Activated T-cell treated with anti-CD3 and anti-CD28 coated beads, Interleukin-2, amount 50 U/mL, for 4 hours (primary cell): ENCODE data around the gene BMP7. TPM values are rescaled to one million over a fixed set of nuclear protein-coding genes. Genes with fewer than 3 reads are reported as not detected.
A peak's percentile ranks its signal among the peaks of the same experiment; 100 is the strongest.

Source experiments
- ATAC-seq, 2 donors: fragments of 200-7000 bp; cut with Tn5 transposase; one replicate each; pipeline ENCODE4 v1.10.0; 2021
- DNase-seq: peaks from one replicate; pipeline ENCODE4 v3.0.0-alpha.2; 2020
- H3K27me3 Mint-ChIP-seq: one replicate; pipeline ENCODE4 v1.8.0; 2021; ENCODE audit warnings: low read depth, mixed read lengths
- H3K36me3 Mint-ChIP-seq: one replicate; pipeline ENCODE4 v1.8.0; 2022; ENCODE audit warnings: mixed read lengths; ENCODE audit not compliant: insufficient read depth
- H3K4me1 Mint-ChIP-seq: one replicate; pipeline ENCODE4 v1.8.0; 2021; ENCODE audit warnings: low read depth, mixed read lengths
- H3K4me3 Mint-ChIP-seq: one replicate; pipeline ENCODE4 v1.8.0; 2021; ENCODE audit warnings: mild to moderate bottlenecking, moderate library complexity, mixed read lengths
- H3K9me3 Mint-ChIP-seq: one replicate; pipeline ENCODE4 v1.8.0; 2021; ENCODE audit warnings: mixed read lengths
- total RNA-seq, 3 donors: library from RNA; stranded (reverse); gene quantifications; one replicate each; pipeline ENCODE4 v1.2.1, GENCODE V29; 2021

The BMP7 gene
- total RNA-seq, 3 donors from 2014 or later = 0.08 TPM; not detected in 2

DNA sequence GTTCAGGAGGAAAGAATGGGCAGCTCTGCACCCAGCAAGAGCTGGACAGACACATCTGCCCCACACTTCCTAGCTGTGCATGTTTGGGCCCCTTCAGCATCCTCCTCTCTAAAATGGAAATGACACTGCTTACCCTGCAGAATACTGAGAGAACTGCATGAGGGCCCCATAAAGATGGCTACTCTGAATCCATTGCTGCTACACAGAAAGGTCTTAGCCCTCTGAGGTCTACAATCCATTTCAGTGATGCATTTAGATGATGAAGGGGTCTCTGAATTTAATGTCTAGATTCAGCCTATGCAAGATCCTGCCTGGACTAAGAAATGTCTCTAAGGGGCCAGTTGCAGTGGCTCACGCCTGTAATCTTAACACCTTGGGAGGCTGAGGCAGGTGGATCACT lies 11.3 kb downstream of the BMP7 start:
- DNase-seq (no peak), ATAC-seq (no peak)
- H3K9me3 Mint-ChIP-seq = no peaks in the 10 kb centered on the region
- H3K36me3 Mint-ChIP-seq = no peaks in the 10 kb centered on the region
- peaks cover 47% of the 10 kb centered on the region for H3K27me3 Mint-ChIP-seq
- H3K4me1 Mint-ChIP-seq = peaks cover 4% of the 10 kb centered on the region
- H3K4me3 Mint-ChIP-seq = no peak overlapping the region

DNA sequence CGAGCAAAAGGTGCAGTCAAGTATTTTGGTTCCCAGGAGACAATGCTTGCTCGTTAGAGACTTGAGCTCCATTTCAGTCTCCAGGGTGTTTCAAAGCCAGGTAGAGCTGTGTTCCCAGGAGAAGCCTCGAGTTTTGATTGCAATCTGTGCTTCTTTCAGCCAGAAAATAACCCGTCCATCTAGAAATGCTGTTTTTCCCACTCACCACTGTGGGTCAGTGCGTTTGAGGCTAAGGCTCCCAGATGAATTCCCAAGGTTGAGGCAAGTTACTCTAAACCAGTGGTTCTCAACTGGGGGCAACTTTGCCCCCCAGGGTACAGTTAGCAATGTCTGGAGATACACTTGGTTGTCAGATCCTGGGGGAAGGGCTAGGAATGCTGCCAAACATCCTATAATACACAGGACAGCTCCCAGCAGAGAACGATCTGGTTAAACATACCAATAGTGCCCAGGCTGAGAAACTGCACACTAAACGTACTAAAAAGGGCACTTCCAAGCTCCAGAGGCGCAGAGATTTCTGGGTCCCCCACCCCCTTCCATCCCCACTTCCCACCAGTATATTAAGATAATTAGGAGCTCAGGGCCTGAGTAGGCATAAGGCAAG lies 13.8 kb downstream of the BMP7 start:
- no peak for ATAC-seq
- peaks cover 38% of the 10 kb centered on the region for H3K27me3 Mint-ChIP-seq

DNA sequence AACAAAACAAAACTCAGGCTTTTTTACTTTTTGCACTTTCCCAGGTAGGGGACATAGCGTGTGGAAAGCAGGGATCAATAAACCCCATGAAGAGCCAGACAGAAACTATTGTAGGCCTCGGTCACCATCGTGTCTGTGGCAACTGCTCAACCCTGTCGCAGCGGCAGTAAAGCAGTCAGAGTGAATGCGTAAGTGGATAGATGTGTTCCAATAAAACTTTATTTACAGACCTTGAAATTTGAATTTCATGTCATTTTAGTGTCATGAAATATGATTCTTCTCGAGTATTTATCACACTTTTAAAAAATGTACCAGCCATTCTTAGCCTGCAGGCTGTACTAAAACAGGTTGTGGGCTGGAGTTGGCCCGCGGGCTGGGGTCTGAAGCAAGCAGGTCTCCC lies 14.5 kb downstream of the BMP7 start:
- DNase-seq = no peak
- Mint-ChIP-seq H3K36me3 (no peaks in the 10 kb centered on the region), H3K4me3 (no peak overlapping the region), H3K4me1 (peaks cover 4% of the 10 kb centered on the region), H3K27me3 (peaks cover 35% of the 10 kb centered on the region), H3K9me3 (no peaks in the 10 kb centered on the region)
- no peak for ATAC-seq

More for the DNA sequence above, 13.8 kb downstream of the BMP7 start:
- Mint-ChIP-seq H3K9me3 (no peaks in the 10 kb centered on the region), H3K36me3 (no peaks in the 10 kb centered on the region), H3K4me1 (peaks cover 4% of the 10 kb centered on the region), H3K4me3 (no peak overlapping the region)
- no peak for DNase-seq

DNA sequence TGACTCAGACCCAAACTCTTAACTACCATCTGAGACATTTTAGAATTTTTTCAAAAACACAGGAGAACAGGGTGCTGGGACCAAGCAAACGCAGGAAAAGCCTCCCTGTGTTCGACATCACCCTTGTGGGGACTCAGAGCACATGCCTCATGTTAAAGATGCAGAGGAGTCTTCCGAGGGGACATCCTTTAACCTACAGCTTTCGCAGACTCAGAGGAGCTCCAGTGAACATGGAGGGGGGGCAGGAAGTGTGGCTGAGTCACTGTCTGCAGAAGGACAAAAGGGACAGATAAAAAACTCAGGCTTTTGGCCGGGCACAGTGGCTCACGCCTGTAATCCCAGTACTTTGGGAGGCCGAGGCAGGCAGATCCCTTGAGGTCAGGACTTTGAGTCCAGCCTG lies 15.1 kb downstream of the BMP7 start:
- no peaks in the 10 kb centered on the region for H3K36me3 Mint-ChIP-seq
- H3K9me3 Mint-ChIP-seq = no peaks in the 10 kb centered on the region
- H3K4me3 Mint-ChIP-seq = no peak overlapping the region
- DNase-seq (no peak), ATAC-seq (peak in 1 of 2 donors; percentile 34)
- peaks cover 32% of the 10 kb centered on the region for H3K27me3 Mint-ChIP-seq
- H3K4me1 Mint-ChIP-seq = peaks cover 4% of the 10 kb centered on the region

DNA sequence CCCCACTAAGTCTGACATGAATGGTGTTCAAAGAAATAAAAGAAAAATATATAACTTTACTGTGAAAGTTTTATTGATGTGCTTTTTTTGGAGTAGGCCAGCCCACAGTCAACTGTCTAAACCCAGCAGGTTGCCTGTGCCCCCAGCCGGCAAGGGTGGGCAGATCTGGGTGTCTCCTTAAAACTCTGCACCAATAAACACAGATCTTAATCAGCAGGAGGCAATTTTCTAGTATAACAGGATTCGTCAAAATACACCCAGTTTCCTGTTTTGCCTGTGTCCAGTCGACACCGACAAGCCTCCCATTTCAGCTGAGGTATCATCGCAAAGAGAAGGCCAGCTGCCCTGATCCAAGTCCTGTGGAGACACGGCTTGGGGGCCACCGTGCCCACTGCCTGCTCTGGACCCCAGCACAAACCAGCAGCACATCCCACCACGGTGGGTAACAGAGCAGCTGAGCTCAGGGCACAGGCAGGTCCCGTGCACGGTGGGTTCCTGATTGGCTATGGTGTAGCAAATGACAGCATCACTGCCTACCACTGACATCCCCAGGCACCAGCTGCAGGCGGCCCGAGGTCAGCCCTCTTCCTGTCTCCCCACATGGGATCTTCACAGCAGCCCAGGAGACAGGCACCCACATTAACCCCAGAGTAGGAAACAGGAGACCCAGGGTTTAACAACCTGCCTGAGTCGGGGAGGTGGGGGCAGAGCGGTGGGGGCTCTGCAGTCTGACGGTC lies 15.7 kb downstream of the BMP7 start:
- ATAC-seq (peak; percentile 43 to 71), DNase-seq (no peak)
- Mint-ChIP-seq H3K36me3 (no peaks in the 10 kb centered on the region), H3K27me3 (peaks cover 30% of the 10 kb centered on the region), H3K9me3 (no peaks in the 10 kb centered on the region), H3K4me1 (peaks cover 4% of the 10 kb centered on the region), H3K4me3 (no peak overlapping the region)

DNA sequence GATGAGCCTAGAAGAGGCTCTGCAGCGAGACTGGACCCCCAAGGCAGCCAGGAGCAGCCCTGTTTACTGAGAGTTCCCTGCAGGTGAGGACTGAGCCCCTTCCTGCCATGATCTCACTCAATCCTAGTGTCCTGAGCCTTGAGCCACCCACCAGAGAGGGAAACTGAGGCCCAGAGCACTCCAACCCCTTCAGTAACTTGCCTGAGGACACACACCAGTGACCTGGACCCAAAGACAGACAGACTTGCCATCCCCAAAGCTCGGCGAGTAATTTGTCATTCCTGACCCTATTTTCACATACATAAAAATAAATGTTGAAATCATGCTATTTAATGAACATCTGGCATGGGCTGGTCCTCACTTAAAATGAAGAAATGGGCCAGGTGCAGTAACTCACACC lies 16.7 kb downstream of the BMP7 start:
- Mint-ChIP-seq H3K9me3 (no peaks in the 10 kb centered on the region), H3K36me3 (no peaks in the 10 kb centered on the region), H3K4me3 (no peak overlapping the region), H3K4me1 (peaks cover 4% of the 10 kb centered on the region), H3K27me3 (peaks cover 23% of the 10 kb centered on the region)
- DNase-seq (no peak), ATAC-seq (no peak)

DNA sequence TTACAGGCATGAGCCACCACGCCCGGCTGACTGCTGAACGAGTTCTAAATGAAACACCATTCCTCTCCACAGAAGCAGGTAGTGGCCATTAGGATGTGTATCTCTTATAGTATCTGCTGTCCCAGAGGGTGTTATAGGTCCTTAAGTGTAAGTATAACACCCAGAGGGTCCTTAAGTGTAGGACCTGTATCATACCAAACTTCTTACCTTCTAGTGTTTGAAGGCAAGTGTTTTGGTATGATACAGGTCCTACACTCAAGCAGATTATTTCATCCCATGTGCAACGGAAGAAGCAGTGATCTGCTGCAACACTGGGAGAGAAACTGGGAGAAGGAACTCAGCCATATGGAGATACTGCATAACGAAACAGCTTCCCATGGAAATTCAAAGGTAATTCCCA lies 17.4 kb downstream of the BMP7 start:
- Mint-ChIP-seq H3K9me3 (no peaks in the 10 kb centered on the region), H3K27me3 (peaks cover 18% of the 10 kb centered on the region), H3K4me1 (peaks cover 4% of the 10 kb centered on the region), H3K36me3 (no peaks in the 10 kb centered on the region), H3K4me3 (no peak overlapping the region)
- DNase-seq (no peak), ATAC-seq (no peak)

DNA sequence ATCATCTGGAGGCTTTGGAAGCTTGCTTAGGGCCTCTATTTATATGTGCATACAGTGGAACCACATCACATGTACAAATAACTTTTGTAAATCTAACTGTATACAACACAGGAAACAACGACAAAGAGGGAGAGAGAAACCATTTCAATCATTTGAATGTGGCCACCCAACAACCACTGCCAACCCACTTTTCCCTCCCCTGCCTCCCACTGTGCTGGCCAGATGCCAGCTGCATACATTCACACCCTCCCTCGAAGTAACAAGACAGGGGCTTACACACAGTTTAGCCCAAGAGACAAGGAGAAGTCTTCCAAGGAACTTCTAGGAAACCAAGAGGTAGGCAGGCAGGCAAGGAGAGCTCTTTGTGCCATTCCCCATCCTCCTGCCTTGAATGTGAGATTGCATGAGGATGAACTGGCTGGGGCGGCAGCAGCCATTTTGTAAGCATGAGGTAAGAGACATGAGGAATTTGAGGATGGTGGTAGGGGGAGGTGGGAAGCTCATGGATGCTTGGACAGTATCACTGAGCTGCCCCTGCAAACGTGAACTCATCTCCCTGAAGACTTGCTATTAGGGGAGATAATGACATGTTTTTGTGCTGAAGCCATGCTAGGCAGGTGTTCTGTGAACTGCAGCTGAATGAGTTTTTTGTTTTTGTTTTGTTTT lies 18.2 kb downstream of the BMP7 start:
- ATAC-seq (no peak), DNase-seq (no peak)
- Mint-ChIP-seq H3K36me3 (no peaks in the 10 kb centered on the region), H3K4me1 (peaks cover 4% of the 10 kb centered on the region), H3K27me3 (peaks cover 15% of the 10 kb centered on the region), H3K4me3 (no peak overlapping the region), H3K9me3 (no peaks in the 10 kb centered on the region)

DNA sequence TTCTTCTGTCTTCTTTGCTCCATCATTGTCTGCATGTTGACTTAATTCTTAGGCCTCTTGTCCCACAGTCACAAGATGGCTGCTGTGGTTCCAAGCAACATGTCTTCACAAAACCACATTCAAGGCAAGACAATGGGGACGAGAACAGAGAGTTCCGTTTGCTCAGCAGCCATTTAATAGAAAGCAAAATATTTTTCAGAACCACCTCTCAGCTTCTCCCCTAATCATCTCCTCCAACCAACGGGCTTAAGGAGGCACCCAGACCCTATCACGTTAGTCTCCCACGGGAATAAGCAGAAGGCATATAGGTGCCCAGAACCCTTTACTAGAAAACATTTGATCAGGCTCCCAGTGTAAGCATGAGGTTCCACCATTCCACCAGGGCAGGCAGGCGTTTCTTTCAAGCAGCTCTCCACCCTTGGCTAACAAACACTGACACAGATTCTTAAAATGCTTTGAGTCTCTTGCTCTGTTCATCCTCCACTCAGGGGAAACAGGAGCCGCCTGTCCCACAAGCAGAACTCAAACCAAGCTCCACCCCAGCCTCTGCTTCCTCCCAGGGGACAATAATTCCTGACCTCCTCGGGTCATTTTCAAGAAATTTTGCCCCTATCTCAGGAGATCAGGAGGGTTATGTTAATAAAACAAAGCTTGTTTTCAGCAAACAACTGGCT lies 19.0 kb downstream of the BMP7 start:
- no peak for ATAC-seq
- H3K4me1 Mint-ChIP-seq = peaks cover 4% of the 10 kb centered on the region
- no peaks in the 10 kb centered on the region for H3K9me3 Mint-ChIP-seq

DNA sequence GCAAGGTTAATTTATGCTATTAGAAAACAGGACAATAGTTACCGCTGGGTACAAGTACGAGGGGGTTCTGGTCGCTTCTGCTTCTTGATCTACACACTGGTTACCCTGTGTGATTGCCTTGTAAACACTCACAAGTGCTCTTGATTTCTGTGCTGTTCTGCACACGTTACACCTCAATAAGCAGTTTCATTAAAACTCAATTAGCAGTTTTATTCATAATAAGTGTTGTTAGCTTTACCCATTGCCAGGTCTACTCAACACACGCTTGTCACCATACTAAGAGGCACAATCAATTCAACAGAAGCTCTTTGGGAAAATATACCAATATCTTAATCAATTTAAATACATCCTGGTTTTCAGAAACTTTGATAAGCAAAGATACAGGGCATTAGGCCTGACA lies 20.4 kb downstream of the BMP7 start:
- peaks cover 12% of the 10 kb centered on the region for H3K27me3 Mint-ChIP-seq

More for the DNA sequence above, 19.0 kb downstream of the BMP7 start:
- DNase-seq = no peak
- peaks cover 15% of the 10 kb centered on the region for H3K27me3 Mint-ChIP-seq
- H3K4me3 Mint-ChIP-seq = no peak overlapping the region
- no peaks in the 10 kb centered on the region for H3K36me3 Mint-ChIP-seq

DNA sequence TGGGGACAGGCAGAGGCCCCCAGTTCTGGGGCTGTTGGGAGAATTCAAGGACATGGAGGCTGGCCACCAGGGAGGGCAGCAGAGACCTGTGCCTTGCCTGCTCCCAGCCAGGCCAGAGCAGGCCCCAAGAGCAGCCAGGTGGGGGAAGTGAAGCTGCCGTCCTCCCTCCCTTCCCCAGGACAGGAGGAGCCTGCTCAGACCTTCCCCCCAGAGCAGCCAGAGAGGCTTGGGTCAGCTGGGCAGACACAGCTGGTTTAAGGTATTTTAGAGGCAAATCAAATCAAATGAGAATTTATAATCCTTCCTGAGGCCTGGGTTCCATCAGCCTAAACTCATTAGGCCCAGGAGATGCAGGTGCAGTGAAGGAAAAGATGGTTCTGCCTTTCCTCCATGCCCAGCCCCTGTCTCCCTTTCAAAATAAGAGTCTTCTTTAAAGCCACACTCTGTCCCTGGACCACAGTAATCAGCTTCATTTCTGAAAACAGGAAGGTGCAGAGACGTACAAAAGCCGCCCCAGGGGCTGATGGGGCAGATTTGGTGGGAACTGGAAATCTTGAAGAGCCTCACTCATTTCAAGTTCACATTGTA lies 21.7 kb downstream of the BMP7 start:
- Mint-ChIP-seq H3K4me1 (no peaks in the 10 kb centered on the region), H3K9me3 (no peaks in the 10 kb centered on the region), H3K27me3 (peaks cover 13% of the 10 kb centered on the region), H3K4me3 (no peak overlapping the region), H3K36me3 (no peaks in the 10 kb centered on the region)
- no peak for ATAC-seq
- DNase-seq = no peak

More for the DNA sequence above, 20.4 kb downstream of the BMP7 start:
- peaks cover under 1% of the 10 kb centered on the region for H3K4me1 Mint-ChIP-seq
- no peak for DNase-seq
- H3K9me3 Mint-ChIP-seq = no peaks in the 10 kb centered on the region
- no peaks in the 10 kb centered on the region for H3K36me3 Mint-ChIP-seq
- H3K4me3 Mint-ChIP-seq = no peak overlapping the region
- ATAC-seq = no peak

DNA sequence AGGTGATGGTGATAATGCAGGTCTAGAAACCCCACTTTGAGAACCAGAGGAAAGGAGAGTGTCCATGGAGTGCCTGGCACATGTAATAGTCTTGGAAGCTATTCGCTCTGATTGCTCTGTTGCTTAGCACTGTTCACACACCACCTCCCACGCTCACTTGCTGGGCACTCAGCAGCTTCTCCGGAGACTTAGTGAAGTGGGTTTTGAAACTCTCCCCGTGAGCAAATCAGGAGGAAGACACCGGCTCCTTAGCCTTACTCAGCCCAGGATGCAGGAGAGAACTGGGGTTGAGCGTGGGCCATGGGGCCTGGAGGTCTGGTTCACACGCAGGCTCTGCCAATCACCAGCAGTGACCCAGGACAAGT lies 22.2 kb downstream of the BMP7 start:
- ATAC-seq (no peak), DNase-seq (no peak)
- H3K4me3 Mint-ChIP-seq = no peak overlapping the region
- peaks cover 11% of the 10 kb centered on the region for H3K27me3 Mint-ChIP-seq
- no peaks in the 10 kb centered on the region for H3K4me1 Mint-ChIP-seq
- H3K9me3 Mint-ChIP-seq = no peaks in the 10 kb centered on the region
- H3K36me3 Mint-ChIP-seq = no peaks in the 10 kb centered on the region

DNA sequence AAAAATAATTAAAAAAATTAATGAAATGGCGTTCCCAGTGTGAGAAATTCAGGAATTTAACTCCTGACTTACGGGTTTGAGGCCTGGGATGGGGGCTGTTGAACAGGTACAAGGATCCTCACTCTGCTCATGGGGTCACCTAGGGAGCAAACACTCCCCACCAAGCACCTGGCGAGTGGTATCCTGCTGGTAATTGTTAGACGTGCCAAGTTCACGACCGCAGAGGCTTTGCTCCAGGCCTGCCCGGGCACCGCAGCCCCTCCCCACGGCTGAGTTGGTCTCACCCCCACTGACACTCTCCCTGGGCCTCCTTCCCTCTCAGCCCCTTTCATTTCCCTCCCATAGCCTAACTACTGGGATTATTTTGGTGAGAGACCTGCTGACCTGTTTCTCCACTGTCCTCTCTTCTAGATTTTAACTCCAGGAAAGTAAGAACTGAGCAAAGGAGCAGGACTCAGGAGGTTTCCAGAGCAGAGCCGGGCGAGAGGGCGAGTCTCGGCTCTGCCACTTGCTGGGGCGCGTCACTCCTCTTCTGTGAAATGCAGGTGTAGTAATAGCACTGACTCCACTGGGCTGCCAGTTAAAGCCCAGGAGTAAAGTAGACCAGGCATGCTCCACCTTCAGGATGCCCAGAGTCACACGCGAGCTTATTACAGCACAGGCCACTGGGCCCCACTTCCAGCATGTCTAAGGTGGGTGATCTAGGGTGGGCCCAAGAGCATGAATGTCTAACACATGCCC lies 22.8 kb downstream of the BMP7 start:
- Mint-ChIP-seq H3K4me1 (no peaks in the 10 kb centered on the region), H3K36me3 (no peaks in the 10 kb centered on the region), H3K9me3 (no peaks in the 10 kb centered on the region), H3K4me3 (no peak overlapping the region), H3K27me3 (peaks cover 10% of the 10 kb centered on the region)
- no peak for DNase-seq
- ATAC-seq = no peak

DNA sequence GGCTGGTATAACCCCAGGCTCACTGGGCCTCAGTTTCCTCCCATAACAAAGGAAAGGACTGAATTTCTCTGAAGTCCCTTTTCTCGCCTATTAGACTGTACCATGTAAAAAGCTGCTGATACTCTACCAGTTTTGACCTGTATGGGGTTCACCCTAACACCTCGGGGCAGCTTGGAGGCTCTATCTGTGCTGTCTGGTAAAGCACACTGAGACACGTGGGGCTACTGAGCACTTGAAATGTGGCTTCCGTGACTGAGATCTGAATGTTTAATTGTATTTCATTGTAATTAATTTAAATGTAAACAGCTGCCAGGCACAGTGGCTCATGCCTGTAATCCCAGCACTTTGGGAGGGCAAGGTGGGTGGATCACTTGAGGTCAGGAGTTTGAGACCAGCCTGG lies 24.0 kb downstream of the BMP7 start:
- no peak for ATAC-seq
- DNase-seq = no peak
- H3K9me3 Mint-ChIP-seq = no peaks in the 10 kb centered on the region
- H3K4me3 Mint-ChIP-seq = no peak overlapping the region
- H3K4me1 Mint-ChIP-seq = no peaks in the 10 kb centered on the region
- no peaks in the 10 kb centered on the region for H3K36me3 Mint-ChIP-seq
- peaks cover 6% of the 10 kb centered on the region for H3K27me3 Mint-ChIP-seq
